ENCODE results near the gene NT5C2.

- no peak for TF ChIP-seq FOSL2 (IDR thresholded peaks at IDR 0.05; ENCODE audit: borderline replicate concordance, low read depth)
- no peak for TF ChIP-seq POLR2AphosphoS5 (IDR thresholded peaks at IDR 0.05; ENCODE audit: low read depth, low read length)
- no peak for TF ChIP-seq GABPA (IDR thresholded peaks at IDR 0.05; ENCODE audit: low read depth)
- TF ChIP-seq CTCF (IDR thresholded peaks at IDR 0.05), result no peak
- no peak for TF ChIP-seq TAF1 (IDR thresholded peaks at IDR 0.05; ENCODE audit: borderline replicate concordance, low read depth, low read length)
- no peak for TF ChIP-seq EZH2phosphoT487 (IDR thresholded peaks at IDR 0.05; ENCODE audit: borderline replicate concordance, low read depth)
- TF ChIP-seq MAX (IDR thresholded peaks at IDR 0.05; ENCODE audit: low read depth), result no peak
- TF ChIP-seq CHD2 (IDR thresholded peaks at IDR 0.05; ENCODE audit: low read length, partially characterized antibody), result no peak
- no peak for TF ChIP-seq RCOR1 (IDR thresholded peaks at IDR 0.05; ENCODE audit: low read length)
- no peak for TF ChIP-seq JUND (IDR thresholded peaks at IDR 0.05)
- TF ChIP-seq SIN3A (IDR thresholded peaks at IDR 0.05; ENCODE audit: borderline replicate concordance, low read depth, low read length), result no peak
- TF ChIP-seq FOXJ3 (CRISPR knock-in tag; IDR thresholded peaks at IDR 0.05), result no peak
These were observed 147.1 kb downstream of the NT5C2 start for GRCh38 chr10:103045961-103046360.

Data from SK-N-SH (cell line).